Measurements from ENCODE around the gene DEPDC5. TPM values are rescaled to one million over a fixed set of nuclear protein-coding genes. Genes with fewer than 3 reads are reported as not detected.
A peak's percentile ranks its signal among the peaks of the same experiment; 100 is the strongest.

DEPDC5 gene
- polyA plus RNA-seq, 4 donors: 14.5 to 18.6 (median 16.8) TPM

- DNase-seq (ENCODE audit: low read depth in 4 of 4, low spot score in 2 of 4): no peak
Measured at GRCh38 chr22:31883989-31884388, 130.2 kb downstream of the DEPDC5 start.

- DNase-seq (ENCODE audit: low read depth in 4 of 4, low spot score in 2 of 4): no peak
Measured at GRCh38 chr22:31891366-31892079, 137.7 kb downstream of the DEPDC5 start.

GRCh38 chr22:31892080-31892433 lies 138.2 kb downstream of the DEPDC5 start:
- DNase-seq (ENCODE audit: low read depth in 4 of 4, low spot score in 2 of 4): no peak

- no peak for DNase-seq (ENCODE audit: low read depth in 4 of 4, low spot score in 2 of 4)
Measured at GRCh38 chr22:31893460-31893859, 139.6 kb downstream of the DEPDC5 start.

- no peak for DNase-seq (ENCODE audit: low read depth in 4 of 4, low spot score in 2 of 4)
Measured at GRCh38 chr22:31895411-31896123, 141.7 kb downstream of the DEPDC5 start.

- no peak for DNase-seq (ENCODE audit: low read depth in 4 of 4, low spot score in 2 of 4)
Measured at GRCh38 chr22:31896472-31896871, 142.7 kb downstream of the DEPDC5 start.

- peak in 1 of 4 donors; percentile 29 for DNase-seq (ENCODE audit: low read depth in 4 of 4, low spot score in 2 of 4)
Measured at GRCh38 chr22:31897842-31898805, 144.3 kb downstream of the DEPDC5 start.

- DNase-seq (ENCODE audit: low read depth in 4 of 4, low spot score in 2 of 4): no peak
Measured at GRCh38 chr22:31898926-31899325, 145.1 kb downstream of the DEPDC5 start.

GRCh38 chr22:31899669-31900068 lies 145.8 kb downstream of the DEPDC5 start:
- DNase-seq (ENCODE audit: low read depth in 4 of 4, low spot score in 2 of 4): no peak

- DNase-seq (ENCODE audit: low read depth in 4 of 4, low spot score in 2 of 4): no peak
Measured at GRCh38 chr22:31901388-31902137, 147.7 kb downstream of the DEPDC5 start.

GRCh38 chr22:31904651-31905050 lies 150.8 kb downstream of the DEPDC5 start:
- DNase-seq (ENCODE audit: low read depth in 4 of 4, low spot score in 2 of 4): no peak

GRCh38 chr22:31905356-31905755 lies 151.5 kb downstream of the DEPDC5 start:
- no peak for DNase-seq (ENCODE audit: low read depth in 4 of 4, low spot score in 2 of 4)

GRCh38 chr22:31906086-31906485 lies 152.3 kb downstream of the DEPDC5 start:
- DNase-seq (ENCODE audit: low read depth in 4 of 4, low spot score in 2 of 4): no peak

- DNase-seq (ENCODE audit: low read depth in 4 of 4, low spot score in 2 of 4): no peak
Measured at GRCh38 chr22:31906569-31906968, 152.8 kb downstream of the DEPDC5 start.

- no peak for DNase-seq (ENCODE audit: low read depth in 4 of 4, low spot score in 2 of 4)
Measured at GRCh38 chr22:31909977-31910376, 156.2 kb downstream of the DEPDC5 start.

GRCh38 chr22:31911565-31912406 lies 158.0 kb downstream of the DEPDC5 start:
- no peak for DNase-seq (ENCODE audit: low read depth in 4 of 4, low spot score in 2 of 4)

GRCh38 chr22:31912407-31912743 lies 158.6 kb downstream of the DEPDC5 start:
- DNase-seq (ENCODE audit: low read depth in 4 of 4, low spot score in 2 of 4): no peak

GRCh38 chr22:31915586-31915985 lies 161.8 kb downstream of the DEPDC5 start:
- no peak for DNase-seq (ENCODE audit: low read depth in 4 of 4, low spot score in 2 of 4)

- DNase-seq (ENCODE audit: low read depth in 4 of 4, low spot score in 2 of 4): no peak
Measured at GRCh38 chr22:31917227-31917921, 163.6 kb downstream of the DEPDC5 start.

Data from left renal cortex interstitium (tissue), 4 donors.